ENCODE data around the gene RDH16. TPM values are rescaled to one million over a fixed set of nuclear protein-coding genes. Genes with fewer than 3 reads are reported as not detected.

Gene RDH16
- total and polyA plus RNA-seq, 2 donors from 2014 or later: 0.15 to 0.41 TPM

DNA sequence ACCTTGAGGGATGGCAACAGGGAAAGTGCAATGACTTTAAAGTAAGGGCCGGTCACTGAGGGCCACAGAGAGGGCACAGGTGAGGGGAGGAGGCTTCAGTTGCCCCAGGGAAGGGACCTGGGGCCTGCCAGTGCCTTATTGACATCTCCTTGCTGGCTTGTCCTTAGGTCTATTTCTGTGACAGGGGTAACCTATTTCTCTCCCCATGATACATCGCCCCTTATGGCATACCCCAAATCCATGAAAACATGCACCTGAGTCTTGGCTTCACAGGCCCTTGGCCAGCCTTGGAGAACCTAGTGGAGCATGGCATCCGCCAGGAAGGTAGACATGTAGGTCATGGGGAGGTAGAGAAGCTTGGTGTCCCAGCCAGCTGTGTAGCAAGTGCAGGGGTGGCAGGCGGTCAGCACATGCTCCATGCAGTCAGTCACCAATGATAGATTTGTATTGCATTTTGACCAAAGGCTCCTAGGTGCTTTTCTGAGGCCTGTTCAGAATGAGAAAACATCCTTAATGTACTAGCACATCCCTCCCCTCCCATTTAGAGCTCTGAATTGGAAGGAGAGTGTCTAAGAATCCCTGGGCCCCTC, 23.6 kb upstream of the RDH16 start:
- DNase-seq (no peak), FAIRE-seq (no peak)
- no peaks in the 10 kb centered on the region for H3K27me3 ChIP-seq (ENCODE audit: control insufficient read depth, insufficient read depth, low read length)
- no peaks in the 10 kb centered on the region for H3K4me1 ChIP-seq (ENCODE audit: control insufficient read depth in 2 of 3, insufficient read depth in 2 of 3, low read depth in 1 of 3, low read length in 3 of 3)
- no peak overlapping the region for H3K9ac ChIP-seq (ENCODE audit: low read length in 3 of 3)
- no peak overlapping the region for H3K4me3 ChIP-seq (ENCODE audit: low read length in 3 of 3)
- H3K9me3 ChIP-seq (ENCODE audit: control insufficient read depth in 2 of 3, insufficient read depth in 1 of 3, low read length in 3 of 3): no peaks in the 10 kb centered on the region
- no peaks in the 10 kb centered on the region for H3K36me3 ChIP-seq (ENCODE audit: control insufficient read depth in 2 of 3, insufficient read depth in 3 of 3, low read length in 3 of 3)
- intact Hi-C loops (cut with DNase I): no loop called here
- H3K27ac ChIP-seq (ENCODE audit: low read depth in 2 of 2, low read length in 2 of 2): no peak overlapping the region
- TF ChIP-seq CTCF (IDR thresholded peaks at IDR 0.05; ENCODE audit: borderline replicate concordance, extremely low read depth, insufficient read depth): no peak

GRCh38 chr12:56980268-56980667, 22.9 kb upstream of the RDH16 start:
- intact Hi-C loops (cut with DNase I): no loop called here
- H3K27me3 ChIP-seq (ENCODE audit: control insufficient read depth, insufficient read depth, low read length): no peaks in the 10 kb centered on the region
- no peak for TF ChIP-seq CTCF (IDR thresholded peaks at IDR 0.05; ENCODE audit: borderline replicate concordance, extremely low read depth, insufficient read depth)
- H3K4me1 ChIP-seq (ENCODE audit: control insufficient read depth in 2 of 3, insufficient read depth in 2 of 3, low read depth in 1 of 3, low read length in 3 of 3): no peaks in the 10 kb centered on the region
- H3K4me3 ChIP-seq (ENCODE audit: low read length in 3 of 3): no peak overlapping the region
- H3K27ac ChIP-seq (ENCODE audit: low read depth in 2 of 2, low read length in 2 of 2): no peak overlapping the region
- H3K9me3 ChIP-seq (ENCODE audit: control insufficient read depth in 2 of 3, insufficient read depth in 1 of 3, low read length in 3 of 3): no peaks in the 10 kb centered on the region
- no peak for FAIRE-seq
- H3K36me3 ChIP-seq (ENCODE audit: control insufficient read depth in 2 of 3, insufficient read depth in 3 of 3, low read length in 3 of 3): no peaks in the 10 kb centered on the region
- no peak for DNase-seq
- no peak overlapping the region for H3K9ac ChIP-seq (ENCODE audit: low read length in 3 of 3)

- no peak for FAIRE-seq
- intact Hi-C loops (cut with DNase I): no loop called here
- TF ChIP-seq CTCF (IDR thresholded peaks at IDR 0.05; ENCODE audit: borderline replicate concordance, extremely low read depth, insufficient read depth): no peak
Measured at GRCh38 chr12:56979628-56980027, 22.2 kb upstream of the RDH16 start.

More at GRCh38 chr12:56979628-56980027, 22.2 kb upstream of the RDH16 start:
- no peaks in the 10 kb centered on the region for H3K4me1 ChIP-seq (ENCODE audit: control insufficient read depth in 2 of 3, insufficient read depth in 2 of 3, low read depth in 1 of 3, low read length in 3 of 3)
- no peak overlapping the region for H3K27ac ChIP-seq (ENCODE audit: low read depth in 2 of 2, low read length in 2 of 2)
- H3K4me3 ChIP-seq (ENCODE audit: low read length in 3 of 3): no peak overlapping the region
- DNase-seq: no peak
- no peaks in the 10 kb centered on the region for H3K36me3 ChIP-seq (ENCODE audit: control insufficient read depth in 2 of 3, insufficient read depth in 3 of 3, low read length in 3 of 3)
- no peaks in the 10 kb centered on the region for H3K27me3 ChIP-seq (ENCODE audit: control insufficient read depth, insufficient read depth, low read length)
- H3K9ac ChIP-seq (ENCODE audit: low read length in 3 of 3): no peak overlapping the region
- H3K9me3 ChIP-seq (ENCODE audit: control insufficient read depth in 2 of 3, insufficient read depth in 1 of 3, low read length in 3 of 3): no peaks in the 10 kb centered on the region

Measured in kidney (tissue), 14 donors.